ENCODE measurements around the gene GDPD4.

GDPD4 gene

GRCh38 chr11:77187111-77187750, 114.3 kb downstream of the GDPD4 start:
- no peaks in the 10 kb centered on the region for H3K27me3 Mint-ChIP-seq
- no peak overlapping the region for H3K27ac Mint-ChIP-seq
- H3K9me3 Mint-ChIP-seq: no peaks in the 10 kb centered on the region
- no peak overlapping the region for H3K4me3 Mint-ChIP-seq
- no peaks in the 10 kb centered on the region for H3K36me3 Mint-ChIP-seq (ENCODE audit: low read depth)
- no peaks in the 10 kb centered on the region for H3K4me1 Mint-ChIP-seq (ENCODE audit: low read depth)

DNA sequence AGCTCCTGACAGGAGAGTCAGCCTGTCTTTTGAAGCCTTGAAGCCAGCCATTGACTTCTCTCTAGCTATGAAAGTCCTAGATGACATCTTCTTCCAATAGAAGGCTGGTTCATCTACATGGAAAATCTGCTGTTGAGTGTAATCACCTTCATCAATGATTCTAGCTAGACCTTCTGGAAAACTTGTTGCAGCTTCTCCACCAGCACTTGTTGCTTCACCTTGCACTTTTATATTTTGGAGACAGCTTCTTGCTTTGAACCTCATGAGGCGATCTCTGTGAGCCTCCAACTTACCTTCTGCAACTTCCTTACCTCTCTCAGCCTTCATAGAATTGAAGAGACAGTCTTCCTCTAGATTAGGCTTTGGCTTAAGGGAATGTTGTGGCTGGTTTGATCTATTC, 115.2 kb downstream of the GDPD4 start:
- Mint-ChIP-seq H3K9me3 (no peaks in the 10 kb centered on the region), H3K4me1 (ENCODE audit: low read depth) (no peaks in the 10 kb centered on the region), H3K27me3 (no peaks in the 10 kb centered on the region), H3K36me3 (ENCODE audit: low read depth) (no peaks in the 10 kb centered on the region), H3K4me3 (no peak overlapping the region), H3K27ac (no peak overlapping the region)

GRCh38 chr11:77184136-77184860, 117.2 kb downstream of the GDPD4 start:
- H3K4me1 Mint-ChIP-seq (ENCODE audit: low read depth): no peaks in the 10 kb centered on the region
- no peak overlapping the region for H3K27ac Mint-ChIP-seq
- no peak overlapping the region for H3K4me3 Mint-ChIP-seq

DNA sequence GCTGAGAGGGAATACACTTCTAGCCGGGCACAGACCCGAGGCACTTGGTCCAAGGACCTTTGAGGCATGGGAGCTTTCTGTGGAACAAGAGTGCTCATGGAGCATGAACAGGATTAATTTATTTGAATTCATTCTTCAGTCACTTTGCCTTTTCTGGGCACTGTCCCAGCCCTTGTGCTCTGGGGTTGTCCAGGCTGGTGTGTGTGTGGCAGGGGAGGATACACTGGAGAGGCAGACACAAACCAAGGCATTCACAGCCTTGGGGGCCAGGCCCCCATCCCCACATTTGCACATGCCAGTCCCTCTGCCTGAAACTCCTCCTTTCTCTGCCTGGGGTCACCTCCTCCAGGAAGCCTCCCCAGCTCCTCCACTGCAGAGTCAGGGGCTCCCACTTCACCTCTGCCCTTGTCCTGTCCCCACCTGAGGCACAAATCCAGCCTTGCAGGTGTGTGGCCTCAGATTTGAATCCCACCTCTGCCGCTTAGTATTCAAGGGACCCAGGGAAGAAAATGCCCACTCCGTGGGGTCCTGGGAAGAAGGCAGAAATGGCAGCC, 118.0 kb downstream of the GDPD4 start:
- Mint-ChIP-seq H3K9me3 (no peaks in the 10 kb centered on the region), H3K27me3 (no peaks in the 10 kb centered on the region), H3K4me3 (no peak overlapping the region), H3K4me1 (ENCODE audit: low read depth) (no peaks in the 10 kb centered on the region), H3K27ac (no peak overlapping the region), H3K36me3 (ENCODE audit: low read depth) (no peaks in the 10 kb centered on the region)

More at GRCh38 chr11:77184136-77184860, 117.2 kb downstream of the GDPD4 start:
- H3K27me3 Mint-ChIP-seq: no peaks in the 10 kb centered on the region
- no peaks in the 10 kb centered on the region for H3K36me3 Mint-ChIP-seq (ENCODE audit: low read depth)
- H3K9me3 Mint-ChIP-seq: no peaks in the 10 kb centered on the region

DNA sequence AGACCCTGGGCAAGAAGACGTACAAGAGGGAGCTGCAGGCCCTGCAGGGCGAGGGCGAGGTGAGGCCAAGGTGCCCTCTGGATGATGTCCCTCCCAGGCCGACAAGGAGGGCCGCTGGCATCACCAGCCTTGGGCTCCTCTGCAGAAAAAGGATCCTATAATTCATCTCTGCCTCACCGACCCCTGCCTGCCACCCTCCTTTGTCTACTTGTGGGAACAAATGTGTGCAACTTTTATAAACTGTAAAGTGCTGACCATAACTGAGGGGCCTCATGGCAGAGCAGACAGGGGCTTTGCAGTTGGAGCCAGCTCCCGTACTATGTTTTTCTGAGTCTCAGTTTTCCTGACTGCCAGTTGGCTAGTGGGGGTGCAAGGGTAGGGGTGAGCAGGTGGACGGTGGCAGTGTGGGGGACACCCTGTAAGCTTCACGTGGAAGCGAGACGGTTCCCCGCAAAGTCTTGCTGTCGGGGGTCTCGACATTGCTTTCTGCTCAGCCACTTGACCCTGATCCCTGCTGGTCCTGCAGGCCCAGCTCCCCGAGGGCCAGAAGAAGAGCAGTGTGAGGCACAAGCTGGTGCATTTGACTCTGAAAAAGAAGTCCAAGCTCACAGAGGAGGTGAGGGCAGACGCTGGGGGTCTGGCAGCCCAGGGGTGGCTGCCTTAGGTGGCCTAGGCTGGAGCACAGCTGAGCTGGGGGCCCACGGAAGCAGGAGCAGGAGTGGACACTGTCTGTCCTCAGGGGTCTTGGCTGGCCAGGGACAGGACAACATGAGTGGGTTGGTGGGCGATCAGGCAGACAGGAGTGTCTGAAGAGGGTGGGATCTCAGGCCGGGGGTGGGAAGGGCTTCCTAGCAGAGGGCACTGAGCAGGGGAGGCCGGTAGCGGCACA, 118.7 kb downstream of the GDPD4 start:
- Mint-ChIP-seq H3K36me3 (ENCODE audit: low read depth) (no peaks in the 10 kb centered on the region), H3K9me3 (no peaks in the 10 kb centered on the region), H3K27me3 (no peaks in the 10 kb centered on the region), H3K27ac (no peak overlapping the region), H3K4me1 (ENCODE audit: low read depth) (no peaks in the 10 kb centered on the region), H3K4me3 (no peak overlapping the region)

DNA sequence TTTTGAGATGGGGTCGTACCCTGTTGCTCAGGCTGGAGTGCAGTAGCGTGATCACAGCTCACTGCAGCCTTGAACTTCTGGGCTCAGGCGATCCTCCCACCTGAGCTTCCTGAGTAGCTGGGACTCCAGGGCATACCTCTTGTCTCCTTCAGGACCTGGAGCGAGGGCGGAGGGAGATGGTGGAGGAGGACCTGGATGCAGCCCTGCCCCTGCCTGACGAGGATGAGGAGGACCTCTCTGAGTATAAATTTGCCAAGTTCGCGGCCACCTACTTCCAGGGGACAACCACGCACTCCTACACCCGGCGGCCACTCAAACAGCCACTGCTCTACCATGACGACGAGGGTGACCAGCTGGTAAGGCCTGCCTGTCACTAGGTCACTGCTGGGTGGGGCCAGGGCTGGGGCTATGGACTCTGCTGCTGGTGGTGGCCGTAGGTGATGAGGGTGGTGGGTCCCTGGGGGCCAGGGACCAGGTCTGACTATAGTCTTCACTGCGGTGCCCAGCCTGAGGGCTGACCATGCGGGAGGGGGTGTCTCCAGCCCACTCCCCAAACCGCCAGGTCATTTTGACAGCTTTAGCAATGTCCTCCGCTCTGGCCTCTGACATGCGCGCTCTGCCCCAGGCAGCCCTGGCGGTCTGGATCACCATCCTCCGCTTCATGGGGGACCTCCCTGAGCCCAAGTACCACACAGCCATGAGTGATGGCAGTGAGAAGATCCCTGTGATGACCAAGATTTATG, 119.5 kb downstream of the GDPD4 start:
- H3K27ac Mint-ChIP-seq: no peak overlapping the region
- H3K4me3 Mint-ChIP-seq: no peak overlapping the region
- no peaks in the 10 kb centered on the region for H3K9me3 Mint-ChIP-seq
- H3K36me3 Mint-ChIP-seq (ENCODE audit: low read depth): no peaks in the 10 kb centered on the region
- no peaks in the 10 kb centered on the region for H3K27me3 Mint-ChIP-seq
- H3K4me1 Mint-ChIP-seq (ENCODE audit: low read depth): no peaks in the 10 kb centered on the region

DNA sequence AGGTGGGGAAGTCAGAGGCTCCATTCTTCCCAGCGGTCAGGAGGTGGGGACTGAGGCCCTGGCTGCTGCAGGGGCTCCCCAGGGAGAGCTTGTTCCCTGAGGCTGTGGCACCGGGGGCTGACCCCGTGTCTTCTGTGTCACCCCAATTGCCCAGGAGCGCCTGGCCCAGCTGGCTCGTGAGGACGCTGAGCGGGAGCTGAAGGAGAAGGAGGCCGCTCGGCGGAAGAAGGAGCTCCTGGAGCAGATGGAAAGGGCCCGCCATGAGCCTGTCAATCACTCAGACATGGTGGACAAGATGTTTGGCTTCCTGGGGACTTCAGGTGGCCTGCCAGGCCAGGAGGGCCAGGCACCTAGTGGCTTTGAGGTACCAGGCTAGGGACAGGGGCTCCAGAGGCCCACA, 120.3 kb downstream of the GDPD4 start:
- no peaks in the 10 kb centered on the region for H3K27me3 Mint-ChIP-seq
- no peaks in the 10 kb centered on the region for H3K4me1 Mint-ChIP-seq (ENCODE audit: low read depth)

GRCh38 chr11:77180346-77180745, 121.1 kb downstream of the GDPD4 start:
- H3K27me3 Mint-ChIP-seq: no peaks in the 10 kb centered on the region
- no peaks in the 10 kb centered on the region for H3K4me1 Mint-ChIP-seq (ENCODE audit: low read depth)
- no peak overlapping the region for H3K27ac Mint-ChIP-seq
- H3K4me3 Mint-ChIP-seq: no peak overlapping the region
- no peaks in the 10 kb centered on the region for H3K9me3 Mint-ChIP-seq
- no peaks in the 10 kb centered on the region for H3K36me3 Mint-ChIP-seq (ENCODE audit: low read depth)

More for the DNA sequence above, 120.3 kb downstream of the GDPD4 start:
- Mint-ChIP-seq H3K27ac (no peak overlapping the region), H3K9me3 (no peaks in the 10 kb centered on the region), H3K36me3 (ENCODE audit: low read depth) (no peaks in the 10 kb centered on the region), H3K4me3 (no peak overlapping the region)

- no peak overlapping the region for H3K4me3 Mint-ChIP-seq
Observed at GRCh38 chr11:77179681-77180080, 121.8 kb downstream of the GDPD4 start.

GRCh38 chr11:77179048-77179447, 122.4 kb downstream of the GDPD4 start:
- Mint-ChIP-seq H3K36me3 (ENCODE audit: low read depth) (no peaks in the 10 kb centered on the region), H3K4me1 (ENCODE audit: low read depth) (no peaks in the 10 kb centered on the region), H3K4me3 (no peak overlapping the region), H3K9me3 (no peaks in the 10 kb centered on the region), H3K27ac (no peak overlapping the region), H3K27me3 (no peaks in the 10 kb centered on the region)

More at GRCh38 chr11:77179681-77180080, 121.8 kb downstream of the GDPD4 start:
- Mint-ChIP-seq H3K27me3 (no peaks in the 10 kb centered on the region), H3K27ac (no peak overlapping the region), H3K4me1 (ENCODE audit: low read depth) (no peaks in the 10 kb centered on the region), H3K9me3 (no peaks in the 10 kb centered on the region), H3K36me3 (ENCODE audit: low read depth) (no peaks in the 10 kb centered on the region)

- no peaks in the 10 kb centered on the region for H3K4me1 Mint-ChIP-seq (ENCODE audit: low read depth)
- H3K9me3 Mint-ChIP-seq: no peaks in the 10 kb centered on the region
- no peak overlapping the region for H3K4me3 Mint-ChIP-seq
- H3K36me3 Mint-ChIP-seq (ENCODE audit: low read depth): no peaks in the 10 kb centered on the region
- H3K27me3 Mint-ChIP-seq: no peaks in the 10 kb centered on the region
- H3K27ac Mint-ChIP-seq: no peak overlapping the region
Observed at GRCh38 chr11:77178150-77178549, 123.3 kb downstream of the GDPD4 start.

- Mint-ChIP-seq H3K27me3 (no peaks in the 10 kb centered on the region), H3K27ac (no peak overlapping the region), H3K4me1 (ENCODE audit: low read depth) (no peaks in the 10 kb centered on the region), H3K9me3 (no peaks in the 10 kb centered on the region), H3K4me3 (no peak overlapping the region), H3K36me3 (ENCODE audit: low read depth) (no peaks in the 10 kb centered on the region)
Observed at GRCh38 chr11:77176996-77177395, 124.5 kb downstream of the GDPD4 start.

DNA sequence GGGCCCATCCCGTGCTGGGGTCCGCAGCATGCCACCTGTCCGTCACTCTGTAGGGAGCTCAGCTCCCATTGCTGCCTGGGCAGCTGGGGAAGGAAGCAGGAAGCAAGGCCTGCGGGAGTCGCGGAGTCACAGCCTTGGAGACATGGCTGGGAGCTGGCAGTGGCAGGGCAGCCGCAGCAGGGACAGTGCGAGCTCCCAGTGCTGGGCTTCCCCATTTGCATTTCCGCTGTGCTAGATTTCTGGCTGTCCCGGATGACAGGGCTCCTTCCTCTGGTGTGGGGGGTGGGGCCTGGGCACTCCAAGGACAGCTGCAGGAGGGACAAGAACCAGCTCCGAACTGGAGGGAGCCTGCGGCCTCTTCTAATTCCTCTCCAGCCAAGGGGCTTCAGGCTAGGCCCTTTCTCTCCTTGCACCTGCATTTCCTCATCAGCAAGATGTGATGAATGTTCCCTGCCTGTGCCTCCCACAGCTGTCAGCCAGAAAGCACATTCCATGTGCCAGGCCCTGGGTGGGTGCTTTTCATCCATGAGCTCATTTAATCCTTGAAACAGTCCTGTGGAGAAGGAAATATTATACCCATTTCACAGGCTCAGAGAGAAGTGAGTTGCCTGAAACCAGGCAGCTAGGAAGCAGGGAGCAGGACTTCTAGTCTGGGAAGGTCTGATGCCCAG, 125.5 kb downstream of the GDPD4 start:
- no peak overlapping the region for H3K4me3 Mint-ChIP-seq
- H3K27ac Mint-ChIP-seq: no peak overlapping the region

More for the DNA sequence above, 125.5 kb downstream of the GDPD4 start:
- Mint-ChIP-seq H3K9me3 (no peaks in the 10 kb centered on the region), H3K4me1 (ENCODE audit: low read depth) (no peaks in the 10 kb centered on the region), H3K27me3 (no peaks in the 10 kb centered on the region), H3K36me3 (ENCODE audit: low read depth) (no peaks in the 10 kb centered on the region)
